ENCODE measurements around the gene BDKRB2. TPM values are rescaled to one million over a fixed set of nuclear protein-coding genes. Genes with fewer than 3 reads are reported as not detected.

The BDKRB2 gene
- total RNA-seq (not detected), polyA plus RNA-seq (not detected)

- Histone ChIP-seq H3K4me3 (ENCODE audit: low read length) (no peak within 1 kb of the TSS), H3K27ac (ENCODE audit: low read depth, low read length) (no peak within 1 kb of the TSS), H3K36me3 (ENCODE audit: insufficient read depth, low read length) (no peaks in the 10 kb centered on the region), H3K9me3 (ENCODE audit: low read length) (no peaks in the 10 kb centered on the region), H3K4me1 (ENCODE audit: insufficient read depth, low read length) (no peaks in the 10 kb centered on the region), H3K27me3 (ENCODE audit: insufficient read depth, low read length, poor library complexity, severe bottlenecking) (peaks cover 12% of the 10 kb centered on the region)
- ChIA-PET POLR2A (no interaction called here), CTCF (interaction anchor here (1.4 kb wide), 1 partner anchor 18 kb away, joined by 3 read pairs; no protein-coding TSS in a partner anchor)
- peak within 1 kb of the TSS in 1 of 7 donors; percentile 5 for H3K4me3 Mint-ChIP-seq
- H3K27me3 Mint-ChIP-seq: peaks cover 31 to 68% of the 10 kb centered on the region in 2 donors
- H3K9me3 Mint-ChIP-seq: no peaks in the 10 kb centered on the region
- DNase-seq: no peak
- H3K36me3 Mint-ChIP-seq: no peaks in the 10 kb centered on the region
- H3K27ac Mint-ChIP-seq: peak within 1 kb of the TSS in 1 of 8 donors; percentile 4
- H3K4me1 Mint-ChIP-seq: peaks cover 0 to 6% (median 0%) of the 10 kb centered on the region in 3 donors
Measured at GRCh38 chr14:96204151-96205058, at the start of gene BDKRB2. Gene BDKRB2, plus strand, starts transcription at chr14:96204839. Its CDS starts 32,269 bp downstream, at chr14:96237108.

GRCh38 chr14:96154900-96155299 lies 49.7 kb upstream of the BDKRB2 start:
- Histone ChIP-seq H3K36me3 (ENCODE audit: insufficient read depth, low read length) (no peaks in the 10 kb centered on the region), H3K27ac (ENCODE audit: low read depth, low read length) (no peak overlapping the region), H3K9me3 (ENCODE audit: low read length) (no peaks in the 10 kb centered on the region), H3K4me3 (ENCODE audit: low read length) (no peak overlapping the region), H3K27me3 (ENCODE audit: insufficient read depth, low read length, poor library complexity, severe bottlenecking) (no peaks in the 10 kb centered on the region), H3K4me1 (ENCODE audit: insufficient read depth, low read length) (no peaks in the 10 kb centered on the region)
- H3K4me3 Mint-ChIP-seq: no peak overlapping the region
- CTCF ChIA-PET: no interaction called here
- POLR2A ChIA-PET: no interaction called here
- no peak overlapping the region for H3K27ac Mint-ChIP-seq
- H3K4me1 Mint-ChIP-seq: no peaks in the 10 kb centered on the region
- H3K27me3 Mint-ChIP-seq: peaks cover 10 to 13% of the 10 kb centered on the region in 2 donors
- no peak for DNase-seq
- H3K36me3 Mint-ChIP-seq: no peaks in the 10 kb centered on the region
- H3K9me3 Mint-ChIP-seq: no peaks in the 10 kb centered on the region

- Mint-ChIP-seq H3K4me3 (no peak overlapping the region), H3K4me1 (no peaks in the 10 kb centered on the region), H3K27me3 (peaks cover 3 to 4% of the 10 kb centered on the region in 2 donors), H3K27ac (no peak overlapping the region), H3K36me3 (no peaks in the 10 kb centered on the region), H3K9me3 (no peaks in the 10 kb centered on the region)
- Histone ChIP-seq H3K27me3 (ENCODE audit: insufficient read depth, low read length, poor library complexity, severe bottlenecking) (no peaks in the 10 kb centered on the region), H3K4me1 (ENCODE audit: insufficient read depth, low read length) (no peaks in the 10 kb centered on the region), H3K4me3 (ENCODE audit: low read length) (no peak overlapping the region), H3K9me3 (ENCODE audit: low read length) (no peaks in the 10 kb centered on the region), H3K27ac (ENCODE audit: low read depth, low read length) (no peak overlapping the region), H3K36me3 (ENCODE audit: insufficient read depth, low read length) (no peaks in the 10 kb centered on the region)
- ChIA-PET CTCF (no interaction called here), POLR2A (no interaction called here)
- no peak for DNase-seq
Measured at GRCh38 chr14:96156804-96157760, 47.6 kb upstream of the BDKRB2 start.

- Histone ChIP-seq H3K36me3 (ENCODE audit: insufficient read depth, low read length) (no peaks in the 10 kb centered on the region), H3K9me3 (ENCODE audit: low read length) (no peaks in the 10 kb centered on the region), H3K27ac (ENCODE audit: low read depth, low read length) (no peak overlapping the region), H3K4me3 (ENCODE audit: low read length) (no peak overlapping the region), H3K27me3 (ENCODE audit: insufficient read depth, low read length, poor library complexity, severe bottlenecking) (no peaks in the 10 kb centered on the region), H3K4me1 (ENCODE audit: insufficient read depth, low read length) (no peaks in the 10 kb centered on the region)
- Mint-ChIP-seq H3K4me1 (no peaks in the 10 kb centered on the region), H3K9me3 (no peaks in the 10 kb centered on the region), H3K36me3 (no peaks in the 10 kb centered on the region), H3K27ac (no peak overlapping the region), H3K27me3 (peaks cover 3 to 5% of the 10 kb centered on the region in 2 donors), H3K4me3 (no peak overlapping the region)
- POLR2A ChIA-PET: no interaction called here
- DNase-seq: no peak
- CTCF ChIA-PET: no interaction called here
Measured at GRCh38 chr14:96158735-96159134, 45.9 kb upstream of the BDKRB2 start.

- H3K36me3 ChIP-seq (ENCODE audit: insufficient read depth, low read length): no peaks in the 10 kb centered on the region
- Mint-ChIP-seq H3K36me3 (no peaks in the 10 kb centered on the region), H3K4me1 (no peaks in the 10 kb centered on the region), H3K27me3 (peaks cover 0 to 5% of the 10 kb centered on the region in 2 donors), H3K4me3 (no peak overlapping the region), H3K9me3 (no peaks in the 10 kb centered on the region), H3K27ac (peak overlapping the region in 1 of 8 donors; percentile 44)
- DNase-seq: no peak
- no peak overlapping the region for H3K4me3 ChIP-seq (ENCODE audit: low read length)
- no peaks in the 10 kb centered on the region for H3K27me3 ChIP-seq (ENCODE audit: insufficient read depth, low read length, poor library complexity, severe bottlenecking)
- no peaks in the 10 kb centered on the region for H3K4me1 ChIP-seq (ENCODE audit: insufficient read depth, low read length)
- POLR2A ChIA-PET: no interaction called here
- CTCF ChIA-PET: no interaction called here
- H3K9me3 ChIP-seq (ENCODE audit: low read length): no peaks in the 10 kb centered on the region
- H3K27ac ChIP-seq (ENCODE audit: low read depth, low read length): no peak overlapping the region
Measured at GRCh38 chr14:96160076-96160912, 44.3 kb upstream of the BDKRB2 start.

- ChIA-PET POLR2A (no interaction called here), CTCF (no interaction called here)
- DNase-seq: no peak
- Mint-ChIP-seq H3K4me1 (no peaks in the 10 kb centered on the region), H3K9me3 (no peaks in the 10 kb centered on the region), H3K27ac (no peak overlapping the region), H3K36me3 (no peaks in the 10 kb centered on the region), H3K4me3 (no peak overlapping the region), H3K27me3 (peaks cover 0 to 3% of the 10 kb centered on the region in 2 donors)
- Histone ChIP-seq H3K27me3 (ENCODE audit: insufficient read depth, low read length, poor library complexity, severe bottlenecking) (no peaks in the 10 kb centered on the region), H3K4me1 (ENCODE audit: insufficient read depth, low read length) (no peaks in the 10 kb centered on the region), H3K27ac (ENCODE audit: low read depth, low read length) (no peak overlapping the region), H3K4me3 (ENCODE audit: low read length) (no peak overlapping the region), H3K36me3 (ENCODE audit: insufficient read depth, low read length) (no peaks in the 10 kb centered on the region), H3K9me3 (ENCODE audit: low read length) (no peaks in the 10 kb centered on the region)
Measured at GRCh38 chr14:96160913-96161310, 43.7 kb upstream of the BDKRB2 start.

- Mint-ChIP-seq H3K9me3 (no peaks in the 10 kb centered on the region), H3K36me3 (no peaks in the 10 kb centered on the region), H3K4me3 (no peak overlapping the region), H3K4me1 (no peaks in the 10 kb centered on the region), H3K27ac (peak overlapping the region in 1 of 8 donors; percentile 14), H3K27me3 (peaks cover 0 to 3% of the 10 kb centered on the region in 2 donors)
- Histone ChIP-seq H3K27ac (ENCODE audit: low read depth, low read length) (no peak overlapping the region), H3K36me3 (ENCODE audit: insufficient read depth, low read length) (no peaks in the 10 kb centered on the region), H3K27me3 (ENCODE audit: insufficient read depth, low read length, poor library complexity, severe bottlenecking) (no peaks in the 10 kb centered on the region), H3K9me3 (ENCODE audit: low read length) (no peaks in the 10 kb centered on the region), H3K4me3 (ENCODE audit: low read length) (no peak overlapping the region), H3K4me1 (ENCODE audit: insufficient read depth, low read length) (no peaks in the 10 kb centered on the region)
- CTCF ChIA-PET: no interaction called here
- no peak for DNase-seq
- POLR2A ChIA-PET: no interaction called here
Measured at GRCh38 chr14:96161636-96162035, 43.0 kb upstream of the BDKRB2 start.

Measured in CD8-positive, alpha-beta memory T cell (primary cell).